Stimulated activated CD8-positive, alpha-beta memory T cell treated with anti-CD3 and anti-CD28 coated beads, Interleukin-15, amount 100 ng/mL, for 24 hours (primary cell): ENCODE results near the gene IL34.

Source experiments
- DNase-seq: peaks from one replicate; pipeline ENCODE4 v3.0.0-alpha.2; 2020; ENCODE audit warnings: low read depth

Gene IL34

DNA sequence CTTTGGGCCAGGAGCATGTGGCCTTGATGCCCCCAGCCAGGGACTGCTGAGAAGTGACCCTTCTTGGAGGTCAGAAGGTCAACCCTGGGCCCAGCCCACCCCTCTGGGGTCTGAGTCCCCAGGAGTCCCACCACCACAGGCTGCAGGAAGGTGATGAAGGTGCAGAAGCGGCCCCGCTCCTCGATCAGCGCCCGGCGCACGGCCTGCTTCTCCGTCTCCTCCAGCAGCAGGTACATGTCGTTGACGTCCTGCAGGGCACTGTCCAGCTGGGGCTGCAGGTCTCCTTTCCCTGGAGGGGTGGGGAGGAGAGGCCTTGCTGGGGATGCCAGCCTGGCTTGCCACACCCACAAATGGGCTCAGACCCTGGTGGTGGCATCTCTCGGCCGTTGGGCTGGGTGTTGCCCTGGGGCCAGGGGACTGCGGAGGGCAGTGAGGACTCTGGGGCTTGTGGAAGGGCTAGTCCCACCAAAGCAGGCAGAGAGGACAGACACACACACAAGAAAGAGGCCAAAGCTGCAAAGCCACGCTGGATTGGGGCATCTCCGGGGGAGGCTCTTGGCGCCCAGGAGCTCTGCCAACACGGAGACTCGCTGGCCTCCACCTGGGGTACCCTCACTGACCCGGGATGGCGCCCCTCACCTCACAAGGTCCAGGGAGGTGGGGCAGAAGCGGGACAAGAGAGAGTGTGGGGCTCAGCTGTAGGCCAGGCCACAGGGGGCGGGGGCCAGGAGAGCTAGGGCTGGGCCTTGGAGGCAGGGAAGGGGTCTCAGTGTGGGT, 31.9 kb downstream of the IL34 start:
- no peak for DNase-seq

DNA sequence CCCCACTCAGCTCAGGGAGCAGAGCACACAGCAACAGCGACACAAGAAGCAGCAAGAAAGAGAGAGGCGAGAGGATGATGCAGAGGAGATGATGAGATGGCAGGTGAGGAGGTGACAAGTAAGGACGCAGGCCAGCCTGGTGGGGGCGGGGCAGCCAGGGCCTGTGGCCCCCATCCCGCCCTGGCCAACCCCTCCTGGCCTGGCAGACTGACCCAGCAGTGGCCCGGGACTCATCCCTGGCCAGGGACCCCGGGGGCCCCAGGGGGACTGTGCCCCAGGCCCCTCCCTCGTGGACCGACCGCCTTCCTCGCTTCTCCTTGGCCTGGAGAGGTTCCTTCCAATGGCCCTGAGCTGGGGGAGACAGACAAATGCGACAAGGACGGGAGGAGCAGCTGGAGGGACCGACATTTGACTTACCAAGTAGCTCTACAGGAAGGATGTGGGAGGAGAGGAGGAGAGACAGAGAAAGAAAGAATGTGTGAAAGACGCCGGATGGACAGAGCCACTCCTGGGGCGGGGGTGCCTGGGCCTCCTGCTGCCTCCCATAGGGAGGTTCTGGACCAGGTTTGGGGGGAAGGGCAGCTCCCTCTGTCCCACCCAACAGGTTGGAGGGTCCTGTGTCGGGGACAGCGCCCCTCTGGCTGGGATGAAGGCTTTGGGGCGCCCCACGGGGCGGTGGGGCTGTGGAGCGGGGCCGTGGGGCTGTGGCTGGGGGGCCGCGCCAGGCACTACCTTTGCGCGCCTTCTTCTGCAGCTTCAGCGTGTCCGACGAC, 32.7 kb downstream of the IL34 start:
- DNase-seq, result no peak

DNA sequence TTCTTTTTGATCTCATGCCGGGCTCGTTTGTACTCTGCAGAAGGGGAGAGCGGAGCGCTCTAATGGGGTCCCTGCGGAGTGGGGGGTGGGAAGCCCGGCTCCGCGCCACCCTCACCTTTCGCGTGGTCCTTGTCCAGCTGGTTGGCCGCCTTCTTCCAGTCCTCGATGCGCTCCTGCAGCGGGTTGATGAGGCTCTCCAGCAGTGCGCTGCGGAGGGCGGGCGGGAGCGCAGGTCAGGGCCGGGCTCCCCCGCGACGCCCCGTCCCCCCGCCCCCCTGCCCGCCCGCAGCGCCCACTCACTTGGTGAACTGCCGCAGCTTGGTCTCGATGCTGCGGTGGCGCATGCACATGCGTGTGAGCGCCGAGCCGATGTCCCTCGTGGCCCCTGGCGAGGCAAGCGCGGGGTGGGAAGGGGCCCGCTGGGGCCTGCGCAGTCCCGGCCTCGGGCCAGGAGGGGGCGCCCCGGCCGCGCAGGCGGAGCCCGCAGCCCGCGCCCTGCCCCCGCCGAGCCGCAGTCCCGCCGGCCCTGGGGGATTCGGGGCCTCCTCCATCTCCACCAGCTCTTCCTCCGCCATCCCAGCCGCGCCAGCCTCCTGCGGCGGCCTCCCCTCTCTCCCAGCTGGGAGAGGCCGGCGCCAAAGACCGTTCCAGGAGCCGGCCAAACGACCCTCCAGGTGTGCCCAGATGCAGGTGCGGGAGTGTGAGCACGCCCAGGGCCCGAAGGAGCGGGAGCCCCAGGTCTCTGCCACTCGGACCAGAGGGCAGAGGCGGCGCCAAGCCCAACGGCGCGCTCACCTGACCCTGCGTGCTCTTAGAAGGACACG, 33.5 kb downstream of the IL34 start:
- no peak for DNase-seq

DNA sequence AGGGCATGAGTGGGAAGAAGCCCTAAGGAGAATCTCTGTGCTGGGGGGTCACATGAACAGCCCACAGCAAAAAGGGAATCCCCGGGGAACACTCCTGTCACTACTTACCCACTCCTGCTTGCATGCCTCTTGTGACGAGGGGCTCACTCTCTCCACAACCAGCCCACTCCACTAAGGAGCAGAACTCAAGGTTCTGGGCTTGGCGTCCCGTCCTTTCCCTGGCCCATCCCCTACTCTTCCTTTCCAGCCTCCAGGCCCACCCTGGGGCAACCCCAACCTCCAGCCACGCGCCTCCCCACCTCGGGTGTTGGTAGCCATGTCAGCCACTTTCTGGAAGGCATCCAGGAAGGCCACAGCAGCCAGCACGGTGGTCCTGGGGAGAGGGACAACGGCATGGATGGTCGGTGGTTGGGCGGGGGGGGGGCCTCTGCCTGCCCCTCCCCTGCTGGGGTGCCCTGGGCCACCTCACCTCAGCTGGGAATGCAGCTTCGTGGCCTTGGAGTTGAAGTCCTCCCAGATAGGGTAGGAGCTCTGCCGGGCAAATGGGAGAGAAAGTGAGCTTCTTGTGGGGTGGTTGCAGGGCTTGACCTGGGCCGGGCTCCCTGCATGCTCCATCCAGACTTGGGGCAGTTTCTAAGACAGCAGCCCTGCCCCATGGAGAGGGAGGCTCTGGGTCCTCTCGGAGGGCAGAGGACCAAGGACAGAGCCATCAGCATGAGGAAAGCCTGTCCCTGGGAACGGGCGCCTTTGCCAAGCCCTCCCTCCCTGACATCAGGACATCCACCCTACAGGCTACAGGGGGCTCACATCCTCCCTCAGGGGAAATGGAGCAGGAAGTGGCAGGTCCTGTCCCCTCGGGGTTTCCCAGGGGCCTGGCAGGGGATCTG, 34.4 kb downstream of the IL34 start:
- no peak for DNase-seq

DNA sequence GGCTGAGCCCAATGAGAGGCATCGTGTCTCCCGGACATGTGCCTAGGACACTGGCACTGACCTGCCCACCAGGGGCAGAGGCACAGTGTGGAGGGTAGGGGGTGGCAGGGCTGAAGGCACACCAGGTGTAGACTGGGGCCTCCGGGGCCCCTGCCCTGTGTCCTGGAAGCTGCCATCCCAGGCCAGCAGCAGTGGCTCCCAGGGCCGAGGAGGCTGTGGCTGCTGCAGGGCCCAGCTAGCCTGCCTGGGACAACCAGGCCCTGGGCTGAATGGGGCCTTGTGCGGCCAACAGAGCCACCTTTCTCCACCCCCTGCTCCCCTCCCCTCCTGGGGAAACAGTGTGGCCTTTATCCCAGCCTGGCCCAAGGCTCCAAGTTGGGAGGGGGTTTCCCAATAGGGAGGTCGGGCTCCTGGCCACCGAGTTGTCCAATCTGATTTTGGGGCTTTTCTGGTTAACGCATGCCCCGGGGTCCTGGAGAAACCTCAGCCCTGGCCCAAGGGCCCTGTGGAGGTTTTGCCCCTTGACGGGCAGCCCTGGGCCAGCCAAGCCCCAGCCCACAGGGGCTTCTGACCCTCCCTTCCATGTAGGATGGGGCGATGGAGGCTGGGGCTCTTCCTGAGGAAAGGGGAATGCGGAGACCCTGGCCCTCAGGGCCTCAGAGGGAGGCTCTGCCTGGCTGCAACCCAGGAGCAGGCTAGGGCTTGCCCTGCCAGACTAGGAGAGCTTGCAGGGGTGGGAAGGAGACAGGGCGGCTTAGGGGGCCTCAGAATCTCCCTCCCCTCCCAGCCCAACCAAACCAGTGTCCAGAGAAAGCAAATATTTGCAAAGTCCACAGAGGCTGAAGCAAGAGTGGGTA, 35.3 kb downstream of the IL34 start:
- no peak for DNase-seq

DNA sequence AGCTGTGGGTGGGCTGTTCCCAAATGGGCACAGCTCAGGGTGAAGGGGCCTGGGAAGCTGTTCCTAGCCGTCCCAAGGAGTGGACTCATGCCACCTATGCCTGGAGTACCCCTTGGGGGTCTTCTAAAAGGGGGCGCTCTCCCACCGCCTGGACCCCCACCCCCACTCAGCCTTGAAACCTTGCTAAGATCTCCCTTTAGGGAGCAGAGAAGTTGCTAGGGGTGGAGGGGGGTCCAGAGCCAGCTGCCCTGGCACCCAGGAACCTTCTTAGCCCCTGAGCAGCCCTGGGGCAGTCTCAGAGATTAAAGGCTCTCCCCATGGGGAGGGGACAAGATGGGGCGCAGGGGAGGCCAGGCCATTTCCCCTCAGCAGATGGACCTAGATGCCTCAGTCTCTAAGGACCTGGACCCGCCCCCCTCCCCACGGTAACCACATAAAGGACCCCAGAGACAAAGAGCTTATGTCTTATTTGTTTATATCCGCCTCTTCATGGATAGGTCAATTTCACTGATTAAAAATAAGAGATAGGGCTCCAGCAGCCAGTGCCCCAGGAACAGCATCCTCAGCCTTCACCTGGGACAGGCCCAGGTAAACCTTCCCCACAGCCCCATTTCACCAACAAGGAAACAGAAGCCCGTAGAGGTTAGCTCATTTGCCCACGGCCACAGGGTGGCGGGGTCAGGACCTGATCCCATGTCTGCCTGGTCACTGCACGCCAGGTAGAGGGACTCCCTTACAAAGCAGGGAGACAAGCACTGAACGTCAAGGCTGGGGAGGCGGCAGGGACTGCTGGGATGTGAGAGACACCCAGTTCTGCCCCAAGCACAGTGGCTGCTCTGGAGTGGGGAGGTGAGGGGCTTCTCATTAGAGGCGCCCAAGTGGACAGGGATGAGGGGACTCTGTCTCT, 36.1 kb downstream of the IL34 start:
- no peak for DNase-seq

DNA sequence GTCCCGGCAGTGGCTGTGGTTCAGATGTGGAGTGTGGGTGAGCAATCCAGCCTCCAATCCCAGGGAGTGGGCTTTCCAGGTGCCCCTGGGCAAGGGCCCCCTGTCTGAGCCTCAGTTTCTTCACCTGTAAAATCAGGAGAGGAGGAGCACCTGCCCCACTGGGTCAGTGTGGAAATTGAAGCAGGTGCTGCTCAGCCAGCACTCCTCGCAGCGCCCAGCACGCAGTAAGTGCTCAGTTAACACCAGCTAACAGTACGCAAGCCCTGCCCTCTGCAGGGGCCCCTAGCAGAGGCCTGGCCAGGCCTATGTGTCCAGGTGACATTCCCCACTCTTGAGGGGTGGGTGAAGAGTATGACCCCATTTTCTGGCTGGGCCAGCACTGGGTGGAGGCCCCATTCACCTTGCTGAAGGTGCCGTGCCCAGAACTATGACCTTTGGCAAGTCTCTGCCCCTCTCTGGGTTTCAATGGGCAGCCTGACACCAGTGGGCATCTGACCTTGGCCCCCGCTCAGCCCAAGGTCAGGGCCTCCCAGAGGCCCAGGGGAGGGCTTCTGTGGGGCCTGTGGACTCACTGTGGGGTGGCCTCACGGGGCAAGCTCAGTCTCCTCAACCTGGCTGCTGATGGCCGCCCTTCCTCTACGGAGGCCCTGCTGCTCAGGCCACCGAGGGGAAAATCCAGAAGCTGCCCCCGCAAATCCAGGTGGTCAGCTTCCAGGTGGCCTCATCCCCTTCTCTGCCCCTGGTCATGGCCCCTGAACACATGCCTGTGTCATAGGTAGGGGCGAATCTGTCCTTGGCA, 37.0 kb downstream of the IL34 start:
- no peak for DNase-seq

DNA sequence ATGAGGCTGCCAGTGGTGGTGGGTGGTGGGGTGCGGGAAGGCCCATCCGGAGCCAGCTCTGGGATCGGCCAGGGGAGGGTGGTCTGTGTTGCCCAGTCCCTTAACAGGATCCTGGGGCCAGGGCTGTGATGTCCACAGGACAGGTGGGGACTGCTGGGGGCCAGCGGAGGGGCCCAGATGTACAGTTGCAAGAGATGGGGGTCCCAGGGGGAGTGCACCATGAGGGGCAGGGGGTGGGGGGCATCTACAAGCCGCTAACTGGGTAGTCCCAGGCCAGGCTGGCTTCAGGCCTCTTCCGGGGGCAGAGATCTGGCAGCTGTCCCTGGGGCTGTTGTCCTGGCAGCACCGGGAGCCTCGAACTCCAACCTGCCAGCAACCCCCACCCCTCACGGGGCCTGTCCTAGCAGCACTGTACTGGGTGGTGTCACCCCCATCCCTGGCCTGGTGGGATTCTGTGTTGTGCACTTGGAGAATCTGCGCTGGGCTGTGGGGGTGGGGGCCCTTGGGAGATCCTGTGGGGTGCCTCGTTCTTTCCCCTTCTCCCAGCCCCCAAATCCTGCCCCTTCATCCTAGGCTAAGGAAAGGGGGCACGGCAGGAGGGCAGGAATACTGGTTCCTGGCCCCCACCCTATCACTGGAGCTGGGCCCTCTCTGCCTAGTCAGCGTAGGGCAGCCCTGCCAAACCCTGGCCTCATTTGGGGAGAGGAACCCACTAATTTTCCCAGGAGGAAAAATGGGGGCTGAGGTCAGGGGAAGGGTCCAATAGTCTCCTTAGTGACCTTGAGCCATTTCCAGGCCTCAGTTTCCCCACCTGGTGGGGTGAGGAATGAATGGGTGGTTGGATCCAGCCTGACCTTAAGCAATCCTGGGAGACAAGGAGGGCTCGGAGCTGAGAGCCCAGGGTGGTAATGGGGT, 38.0 kb downstream of the IL34 start:
- no peak for DNase-seq

DNA sequence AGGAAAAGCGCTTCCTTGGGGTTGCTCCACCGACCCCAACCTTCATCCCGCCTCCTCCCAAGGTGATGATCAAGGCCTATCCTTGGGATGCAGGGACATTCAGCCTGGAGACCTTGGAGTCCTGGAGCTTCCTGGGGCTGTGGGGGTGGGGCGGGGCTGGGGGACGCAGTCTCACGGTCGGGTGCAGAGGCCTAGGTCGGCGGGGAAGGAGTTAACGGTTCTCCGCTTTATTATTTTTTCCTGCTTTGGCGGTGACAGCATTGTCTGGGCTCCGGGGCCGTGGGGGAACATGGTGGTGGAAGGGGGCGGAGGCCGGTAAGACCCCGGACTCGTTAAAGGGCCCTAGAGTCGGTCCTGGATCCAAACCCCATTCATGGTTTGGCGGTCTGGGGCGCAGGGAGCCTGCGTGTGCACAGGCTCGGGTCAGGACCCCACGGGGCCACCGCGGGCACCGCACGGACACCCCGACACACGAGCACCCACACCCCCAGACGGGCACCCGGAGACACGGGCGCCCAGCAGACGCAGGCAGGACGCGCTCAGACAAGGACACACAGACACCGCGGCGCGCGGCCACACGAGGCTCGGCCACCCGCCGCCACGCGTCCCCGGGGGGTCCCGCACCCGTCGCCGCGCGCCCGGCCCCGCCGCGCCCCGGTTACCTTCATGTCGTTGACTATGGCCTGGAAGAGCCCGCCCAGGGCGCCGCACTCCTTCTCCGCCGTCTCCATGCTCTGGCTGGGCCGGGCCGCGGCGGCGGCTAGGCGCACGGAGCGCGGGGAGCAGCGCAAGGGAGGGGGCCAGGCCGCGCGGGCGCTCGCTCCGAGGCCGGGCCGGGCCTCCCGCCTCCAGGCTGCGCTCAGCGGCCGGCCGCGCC, 38.9 kb downstream of the IL34 start:
- DNase-seq, result no peak

DNA sequence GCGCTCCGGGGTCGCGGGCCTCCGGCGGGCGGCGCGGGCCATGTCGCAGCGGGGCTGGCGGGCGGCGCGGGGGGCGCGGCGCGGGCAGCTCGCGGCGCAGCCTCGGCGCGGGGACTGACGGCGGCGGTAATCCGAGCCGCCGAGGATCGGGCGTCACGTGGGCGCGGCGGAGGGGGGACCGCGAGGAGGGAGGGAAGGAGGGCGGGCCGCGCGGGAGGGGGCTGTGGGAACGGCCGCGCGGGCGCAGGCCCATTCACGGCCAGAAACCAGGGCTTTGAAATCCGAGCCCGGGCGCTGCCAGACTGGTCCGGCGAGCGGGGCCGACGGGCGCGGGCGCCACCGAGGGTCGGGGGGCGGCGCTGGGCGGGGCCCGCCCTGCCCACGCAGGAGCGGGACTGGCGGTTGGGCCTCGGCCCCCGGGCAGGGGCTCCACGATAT, 39.6 kb downstream of the IL34 start, which contains the start of gene MTSS2:
Gene MTSS2, minus strand, starts transcription at position 116 of the 438 bp plus-strand sequence. CDS start 262 bp downstream, outside the sequence.
- no peak for DNase-seq

DNA sequence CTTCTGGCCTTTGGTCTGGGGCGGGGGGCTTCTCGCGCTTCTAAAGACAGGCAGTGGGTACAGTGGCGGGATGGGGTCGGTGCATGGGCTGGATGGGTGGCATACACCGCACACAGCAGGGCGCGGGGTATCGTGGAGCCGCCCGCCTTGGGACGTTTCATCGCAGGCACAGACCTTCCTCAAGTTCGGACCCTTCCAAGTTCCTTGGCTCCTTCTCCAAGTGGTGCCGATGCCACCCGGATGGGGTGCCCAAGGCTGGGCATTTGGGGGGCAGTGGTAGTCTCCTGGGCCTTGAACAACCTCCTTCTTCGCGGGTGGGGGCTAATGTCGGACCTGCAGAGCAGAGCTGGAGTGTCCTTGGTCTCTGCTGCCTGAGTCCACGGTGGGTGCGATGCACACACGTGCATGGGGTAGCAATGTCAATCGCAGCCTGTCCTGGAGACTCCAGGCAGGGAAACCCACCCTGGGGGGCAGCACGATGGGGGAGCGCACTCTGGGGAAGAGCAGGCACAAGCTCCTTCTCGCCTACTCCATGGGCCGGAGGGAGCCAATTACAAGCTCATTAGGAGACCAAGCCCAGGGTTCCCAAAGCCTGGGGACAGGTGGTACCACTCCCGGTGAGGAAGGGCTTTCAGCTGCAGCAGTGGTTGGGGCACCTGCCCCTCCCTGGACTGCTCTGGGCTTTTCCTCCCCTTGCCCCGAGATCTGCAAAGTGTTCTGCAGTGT, 40.2 kb downstream of the IL34 start:
- no peak for DNase-seq

DNA sequence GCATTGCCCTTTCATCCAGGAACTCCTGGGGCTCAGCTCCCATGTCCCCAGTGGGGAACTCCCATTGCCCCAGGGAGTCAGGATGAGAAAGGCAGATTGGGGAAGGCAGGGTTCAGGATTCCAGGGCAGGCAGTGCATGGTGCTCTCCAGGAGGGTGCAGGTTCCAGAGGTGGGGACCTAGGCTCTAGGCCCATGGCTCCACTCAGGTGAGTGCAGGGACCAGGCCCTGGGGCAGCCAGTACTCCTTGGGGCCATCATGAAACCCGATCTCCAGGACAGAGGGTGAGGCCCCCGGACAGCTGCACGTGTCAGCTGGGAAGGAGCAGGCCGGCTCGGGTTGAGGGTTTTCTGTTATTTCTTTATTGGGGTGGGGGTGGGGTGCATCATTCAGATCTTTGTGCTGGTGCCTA, 40.7 kb downstream of the IL34 start:
- no peak for DNase-seq

DNA sequence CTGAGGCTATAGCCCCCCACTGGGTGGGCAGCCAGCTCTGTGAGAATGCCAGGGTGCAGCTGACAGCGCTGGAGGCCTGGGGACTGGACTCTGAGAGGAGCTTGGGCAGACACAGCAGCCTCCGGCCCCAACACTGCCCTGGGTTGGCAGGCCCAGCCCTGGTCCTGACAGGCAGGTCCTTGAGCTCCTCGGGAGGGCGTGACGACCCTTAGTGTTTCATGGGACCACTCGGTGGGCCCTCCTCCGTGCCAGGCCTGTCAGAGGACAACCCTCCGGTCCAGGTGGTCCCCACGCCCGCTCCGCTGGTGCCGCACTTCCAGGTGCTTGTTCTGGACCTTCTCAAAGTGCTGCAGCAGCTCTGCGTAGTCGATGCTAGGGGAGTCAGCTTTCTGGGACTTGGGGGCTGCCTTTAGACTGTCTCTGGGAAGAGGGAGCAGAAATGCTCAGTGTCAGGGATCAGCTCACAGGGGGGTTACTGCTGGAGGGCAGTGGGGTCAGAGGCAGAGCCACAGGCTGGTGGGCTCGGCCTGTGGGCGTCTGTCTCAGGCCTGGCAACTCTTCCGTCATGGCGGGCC, 41.4 kb downstream of the IL34 start:
- no peak for DNase-seq

DNA sequence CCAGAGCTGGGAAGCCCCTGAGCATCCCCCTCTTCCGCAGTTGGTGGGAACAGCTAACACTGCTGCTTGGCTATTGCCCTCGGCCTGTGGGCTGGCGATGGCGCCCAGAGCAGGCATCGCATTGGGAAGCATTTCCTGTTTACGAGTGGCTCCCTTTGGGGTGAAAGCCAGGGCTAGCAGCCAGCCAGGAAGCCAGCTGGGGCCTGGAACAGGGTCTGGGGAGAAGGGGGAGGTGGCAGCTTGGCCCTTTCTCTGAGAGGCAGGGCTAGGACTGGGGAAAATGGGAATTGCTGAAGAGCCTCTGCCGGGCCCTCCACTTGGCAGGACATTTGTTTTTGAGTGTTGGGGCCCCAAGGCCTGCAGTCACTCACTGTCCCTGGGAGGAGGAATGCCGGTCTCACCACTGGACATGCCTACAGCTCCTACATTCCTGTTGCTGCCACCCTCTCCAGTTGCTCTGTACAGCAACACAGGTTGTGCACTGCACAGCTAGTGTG, 41.9 kb downstream of the IL34 start:
- no peak for DNase-seq
